Measurements from ENCODE around the gene KCNQ2.

Gene KCNQ2

GRCh38 chr20:63492982-63493381 lies 20.5 kb upstream of the KCNQ2 start:
- TF ChIP-seq CEBPB (IDR thresholded peaks at IDR 0.05) = no peak
- no peak for TF ChIP-seq RAD21 (IDR thresholded peaks at IDR 0.05; ENCODE audit: low read depth)
- TF ChIP-seq TEAD4 (IDR thresholded peaks at IDR 0.05) = no peak
- no peak for TF ChIP-seq EGR1 (IDR thresholded peaks at IDR 0.05)
- no peak for TF ChIP-seq ZBTB7A (IDR thresholded peaks at IDR 0.05; ENCODE audit: low read depth)
- no peak for TF ChIP-seq YY1 (IDR thresholded peaks at IDR 0.05; ENCODE audit: low read depth)
- TF ChIP-seq EP300 (IDR thresholded peaks at IDR 0.05; ENCODE audit: borderline replicate concordance) = no peak
- TF ChIP-seq CREB1 (IDR thresholded peaks at IDR 0.05; ENCODE audit: low read depth) = no peak
- no peak for TF ChIP-seq FOXM1 (IDR thresholded peaks at IDR 0.05; ENCODE audit: borderline replicate concordance, low read depth)
- TF ChIP-seq REST (IDR thresholded peaks at IDR 0.05; ENCODE audit: low read depth) = no peak

- no peak for TF ChIP-seq YY1 (IDR thresholded peaks at IDR 0.05; ENCODE audit: low read depth)
- TF ChIP-seq TAF1 (IDR thresholded peaks at IDR 0.05; ENCODE audit: low read depth) = no peak
- TF ChIP-seq NFIC (IDR thresholded peaks at IDR 0.05) = no peak
- TF ChIP-seq CEBPB (IDR thresholded peaks at IDR 0.05) = no peak
- TF ChIP-seq RAD21 (IDR thresholded peaks at IDR 0.05; ENCODE audit: low read depth) = no peak
- no peak for TF ChIP-seq MAX (IDR thresholded peaks at IDR 0.05)
- TF ChIP-seq CREB1 (IDR thresholded peaks at IDR 0.05; ENCODE audit: low read depth) = no peak
Measured at GRCh38 chr20:63492518-63492917, 20.1 kb upstream of the KCNQ2 start.

- TF ChIP-seq RAD21 (IDR thresholded peaks at IDR 0.05; ENCODE audit: low read depth) (no peak), FOXM1 (IDR thresholded peaks at IDR 0.05; ENCODE audit: borderline replicate concordance, low read depth) (no peak), YY1 (IDR thresholded peaks at IDR 0.05; ENCODE audit: low read depth) (no peak), TEAD4 (IDR thresholded peaks at IDR 0.05) (no peak), EGR1 (IDR thresholded peaks at IDR 0.05) (no peak), ZBTB7A (IDR thresholded peaks at IDR 0.05; ENCODE audit: low read depth) (no peak), TAF1 (IDR thresholded peaks at IDR 0.05; ENCODE audit: low read depth) (no peak), MAX (IDR thresholded peaks at IDR 0.05) (no peak), CEBPB (IDR thresholded peaks at IDR 0.05) (no peak)
Measured at GRCh38 chr20:63491635-63492230, 19.3 kb upstream of the KCNQ2 start.

- TF ChIP-seq CEBPB (IDR thresholded peaks at IDR 0.05) (no peak), REST (IDR thresholded peaks at IDR 0.05; ENCODE audit: low read depth) (no peak), USF1 (IDR thresholded peaks at IDR 0.05) (no peak), ZBTB7A (IDR thresholded peaks at IDR 0.05; ENCODE audit: low read depth) (no peak), EP300 (IDR thresholded peaks at IDR 0.05; ENCODE audit: borderline replicate concordance) (no peak), RAD21 (IDR thresholded peaks at IDR 0.05; ENCODE audit: low read depth) (no peak), YY1 (IDR thresholded peaks at IDR 0.05; ENCODE audit: low read depth) (no peak), NFIC (IDR thresholded peaks at IDR 0.05) (no peak), CREB1 (IDR thresholded peaks at IDR 0.05; ENCODE audit: low read depth) (no peak), TAF1 (IDR thresholded peaks at IDR 0.05; ENCODE audit: low read depth) (no peak), TCF12 (IDR thresholded peaks at IDR 0.05; ENCODE audit: low read depth) (no peak), FOXM1 (IDR thresholded peaks at IDR 0.05; ENCODE audit: borderline replicate concordance, low read depth) (no peak), TEAD4 (IDR thresholded peaks at IDR 0.05) (no peak), MAX (IDR thresholded peaks at IDR 0.05) (no peak), EGR1 (IDR thresholded peaks at IDR 0.05) (no peak)
Measured at GRCh38 chr20:63491078-63491477, 18.6 kb upstream of the KCNQ2 start.

GRCh38 chr20:63490416-63490815 lies 18.0 kb upstream of the KCNQ2 start:
- TF ChIP-seq EGR1 (IDR thresholded peaks at IDR 0.05) (no peak), USF1 (IDR thresholded peaks at IDR 0.05) (no peak), CREB1 (IDR thresholded peaks at IDR 0.05; ENCODE audit: low read depth) (no peak), ZBTB7A (IDR thresholded peaks at IDR 0.05; ENCODE audit: low read depth) (no peak), TEAD4 (IDR thresholded peaks at IDR 0.05) (no peak), MAX (IDR thresholded peaks at IDR 0.05) (no peak), TCF12 (IDR thresholded peaks at IDR 0.05; ENCODE audit: low read depth) (no peak), FOXM1 (IDR thresholded peaks at IDR 0.05; ENCODE audit: borderline replicate concordance, low read depth) (no peak), CEBPB (IDR thresholded peaks at IDR 0.05) (no peak), YY1 (IDR thresholded peaks at IDR 0.05; ENCODE audit: low read depth) (no peak), RAD21 (IDR thresholded peaks at IDR 0.05; ENCODE audit: low read depth) (no peak), NFIC (IDR thresholded peaks at IDR 0.05) (no peak), EP300 (IDR thresholded peaks at IDR 0.05; ENCODE audit: borderline replicate concordance) (no peak), TAF1 (IDR thresholded peaks at IDR 0.05; ENCODE audit: low read depth) (no peak), REST (IDR thresholded peaks at IDR 0.05; ENCODE audit: low read depth) (no peak)
